ENCODE measurements around the gene ARHGAP20.

Gene ARHGAP20

DNA sequence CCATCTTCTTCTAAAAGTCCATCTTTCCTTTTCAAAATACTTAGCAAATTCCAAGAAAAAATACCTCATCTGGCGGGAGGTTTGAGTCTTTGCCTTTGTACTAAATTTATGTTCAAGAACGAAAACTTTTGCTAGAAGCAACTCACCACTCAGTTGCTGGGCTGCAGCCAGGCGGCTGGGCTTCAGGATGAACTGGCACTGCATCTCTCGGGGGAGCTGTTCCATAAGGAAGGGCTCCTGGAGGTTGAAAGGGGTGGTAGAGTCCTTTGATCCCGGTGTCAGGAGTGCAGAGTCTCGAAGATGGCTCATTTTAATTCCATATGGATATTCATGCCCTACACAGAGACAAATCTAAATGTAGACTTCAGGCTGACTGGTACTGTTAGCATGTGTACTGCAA lies 105.8 kb downstream of the ARHGAP20 start:
- no peak for DNase-seq (ENCODE audit: low read depth in 1 of 2, low spot score in 1 of 2)

DNA sequence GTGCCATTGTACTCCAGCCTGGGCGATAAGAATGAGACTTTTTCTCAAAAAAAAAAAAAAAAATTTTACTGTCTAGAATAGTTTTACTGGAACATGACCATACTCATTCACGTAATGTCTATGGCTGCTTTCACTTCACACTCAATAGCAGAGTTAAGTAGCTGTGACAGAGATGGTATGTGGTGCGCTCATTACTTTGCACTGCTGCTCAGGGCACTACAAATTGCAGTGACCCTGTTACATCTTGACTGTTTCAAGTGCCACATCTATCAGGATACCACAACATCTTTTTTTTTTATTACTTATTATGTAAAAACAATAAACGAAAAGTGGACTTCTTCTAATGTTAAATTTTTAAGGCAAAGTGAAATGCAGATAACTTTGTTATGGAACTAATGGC lies 110.3 kb downstream of the ARHGAP20 start:
- no peak for DNase-seq (ENCODE audit: low read depth in 1 of 2, low spot score in 1 of 2)

DNA sequence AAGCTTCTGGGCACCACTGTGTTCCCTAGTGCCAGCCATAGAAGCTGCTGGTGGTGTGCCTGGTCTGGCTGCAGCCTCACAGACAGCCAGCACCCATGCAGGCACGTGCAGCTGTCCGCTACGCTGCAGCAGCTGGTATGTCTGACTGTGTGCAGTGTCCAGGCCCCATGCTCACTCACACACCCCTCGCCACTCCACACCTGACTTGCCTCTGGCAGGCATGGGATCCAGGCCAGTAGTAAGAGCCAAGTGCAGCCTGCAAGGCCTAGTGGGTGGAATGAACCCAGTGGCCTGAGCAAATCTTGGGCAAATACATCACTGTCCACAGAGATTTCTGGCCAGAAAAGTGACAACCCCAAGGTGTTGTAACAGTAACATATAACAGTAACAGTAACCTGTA lies 111.9 kb downstream of the ARHGAP20 start:
- no peak for DNase-seq (ENCODE audit: low read depth in 1 of 2, low spot score in 1 of 2)

DNA sequence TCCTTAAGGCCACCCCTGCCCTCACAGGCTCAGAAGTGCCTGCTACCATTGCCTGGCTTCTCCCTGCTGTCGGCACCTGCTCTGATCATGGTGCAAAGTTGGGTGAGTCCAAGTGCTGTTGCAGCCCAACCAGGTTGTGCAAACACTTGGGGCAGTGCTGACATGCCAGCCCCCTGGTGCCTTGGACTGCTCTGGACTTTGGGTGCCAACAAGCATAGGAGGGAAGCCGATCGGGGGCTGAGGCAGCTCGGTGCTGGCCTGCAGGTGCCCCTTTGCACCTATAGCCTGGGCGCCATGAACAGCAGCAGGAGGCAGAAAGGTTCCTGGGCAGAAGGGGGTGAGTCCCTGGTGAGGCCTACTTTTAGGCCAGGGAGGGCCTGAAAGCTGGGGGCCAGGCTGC lies 113.0 kb downstream of the ARHGAP20 start:
- DNase-seq (ENCODE audit: low read depth in 1 of 2, low spot score in 1 of 2) = no peak

DNA sequence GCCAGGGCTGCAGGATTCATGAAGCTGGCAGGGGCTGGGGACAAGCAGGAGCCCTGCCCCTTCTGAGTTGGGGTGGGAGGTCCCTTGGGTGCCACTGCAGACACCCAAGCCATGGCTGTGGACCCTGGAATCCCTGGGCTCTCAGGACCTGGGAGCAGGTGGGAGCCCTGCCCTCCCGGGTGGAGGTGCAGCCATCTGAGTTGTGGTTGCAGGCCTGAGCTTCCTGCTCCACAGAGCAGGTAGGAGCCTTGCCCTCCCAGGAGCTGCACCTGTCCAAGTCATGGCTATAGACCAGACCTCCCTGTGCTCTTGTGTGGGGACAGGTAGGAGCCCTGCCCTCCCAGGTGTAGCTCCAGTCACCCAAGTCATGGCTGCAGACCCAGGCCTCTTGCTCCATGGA lies 113.5 kb downstream of the ARHGAP20 start:
- DNase-seq (ENCODE audit: low read depth in 1 of 2, low spot score in 1 of 2) = no peak

DNA sequence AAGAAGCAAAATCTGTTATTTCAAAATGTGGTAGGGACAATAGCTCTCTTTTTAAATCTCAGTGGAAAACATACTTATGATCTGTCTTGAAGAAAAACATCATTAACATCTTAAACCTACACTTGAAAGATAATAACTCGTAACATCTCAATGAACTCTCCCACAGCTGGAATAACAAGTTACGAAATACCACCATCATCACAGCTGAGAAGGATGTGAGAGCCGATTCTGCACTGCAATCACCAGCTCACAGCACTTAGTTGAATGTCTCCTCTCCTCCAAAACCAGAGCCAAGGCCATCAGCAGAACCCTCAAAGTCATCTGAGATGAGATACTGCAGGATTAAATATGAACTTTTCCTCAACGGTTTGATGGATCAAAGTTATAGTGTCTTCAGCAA lies 124.3 kb downstream of the ARHGAP20 start:
- DNase-seq (ENCODE audit: low read depth in 1 of 2, low spot score in 1 of 2) = no peak

DNA sequence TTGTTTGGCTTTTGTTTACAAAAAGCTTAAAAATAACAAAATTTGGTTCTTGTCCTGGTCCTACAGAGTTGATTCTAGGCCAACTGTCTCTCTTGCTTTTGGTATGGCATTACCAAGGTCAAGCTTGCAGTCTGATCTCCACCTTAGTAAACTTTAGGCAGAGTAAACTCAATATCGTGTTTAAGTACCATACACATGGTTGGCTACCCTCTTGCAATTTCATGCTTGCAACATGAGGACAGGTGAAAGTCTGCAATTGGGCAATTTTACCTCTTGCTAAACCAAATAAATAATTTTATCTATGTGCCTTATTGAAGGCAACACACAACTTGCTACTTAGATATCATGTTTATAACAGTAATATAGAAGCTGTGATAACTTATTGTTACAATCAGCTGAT lies 125.1 kb downstream of the ARHGAP20 start:
- DNase-seq (ENCODE audit: low read depth in 1 of 2, low spot score in 1 of 2) = no peak

DNA sequence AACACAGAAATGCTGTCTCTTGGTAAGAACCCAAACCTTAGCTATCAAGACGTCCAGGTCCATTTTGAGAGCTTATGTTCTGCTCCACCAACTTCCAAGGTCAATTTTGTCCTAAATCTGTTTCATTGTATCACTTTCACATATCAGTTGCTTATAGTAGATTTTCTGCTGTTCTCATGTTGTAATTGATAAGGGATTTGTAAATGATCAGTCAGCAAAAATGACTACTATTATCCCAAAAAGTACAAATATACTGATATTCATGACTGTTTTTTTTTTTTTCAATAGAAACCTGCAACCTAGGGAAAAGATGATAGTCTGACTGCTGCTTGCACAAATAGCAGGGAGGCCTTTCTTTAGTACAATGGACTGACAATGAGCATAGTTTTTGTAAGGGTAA lies 128.1 kb downstream of the ARHGAP20 start:
- no peak for DNase-seq (ENCODE audit: low read depth in 1 of 2, low spot score in 1 of 2)

DNA sequence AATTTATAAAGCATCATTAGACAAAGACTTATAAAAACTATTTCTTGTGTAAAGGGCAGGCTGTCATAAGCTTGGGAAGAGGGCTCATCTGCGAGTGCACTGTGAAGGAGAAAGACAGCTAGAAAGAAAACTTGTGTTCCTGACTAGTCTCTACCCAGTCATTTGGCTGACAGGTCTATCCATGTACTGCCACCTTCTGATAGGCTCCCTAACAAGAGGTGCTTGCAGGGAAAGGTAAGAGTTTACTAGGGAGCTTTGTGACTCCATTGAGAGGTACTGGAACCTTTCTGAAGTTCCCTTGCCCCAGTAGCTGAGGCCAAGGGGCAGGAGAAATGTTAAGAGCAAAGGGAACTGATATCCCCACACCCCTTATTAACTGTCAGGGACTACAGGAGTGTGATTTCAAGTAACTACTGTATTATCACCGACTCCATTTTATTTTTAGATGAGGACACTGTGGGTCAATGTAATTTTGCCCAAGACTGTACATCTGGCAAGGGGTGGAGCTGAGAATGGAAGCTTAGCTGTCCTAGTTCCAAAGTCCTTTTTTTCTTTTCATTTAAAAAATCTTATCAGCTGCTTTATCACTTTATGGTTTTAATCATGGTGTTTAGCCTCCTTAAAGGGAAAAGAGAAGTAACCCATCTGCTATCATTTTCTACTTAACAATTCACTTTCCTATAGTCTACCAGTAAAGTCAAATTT lies 129.4 kb downstream of the ARHGAP20 start:
- no peak for DNase-seq (ENCODE audit: low read depth in 1 of 2, low spot score in 1 of 2)

DNA sequence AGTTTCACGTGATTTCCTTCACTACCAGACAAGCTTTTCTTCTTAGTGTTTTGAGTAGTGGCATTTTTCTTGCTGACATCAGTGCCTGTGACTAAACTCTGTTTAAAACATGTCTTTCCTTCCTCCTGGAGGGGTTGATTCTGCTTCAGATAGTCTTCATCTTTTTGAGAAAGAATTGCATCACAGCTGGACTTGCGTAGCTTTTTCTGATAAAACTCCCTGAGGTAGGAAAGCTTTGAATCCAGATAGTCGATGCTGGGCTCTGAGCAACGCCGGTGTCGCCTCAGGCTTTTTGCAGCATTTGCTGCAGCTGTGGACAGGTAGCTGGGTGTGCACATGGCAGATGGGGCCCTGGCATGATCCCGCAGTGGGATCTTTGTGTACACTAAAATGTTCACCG lies 131.7 kb downstream of the ARHGAP20 start:
- no peak for DNase-seq (ENCODE audit: low read depth in 1 of 2, low spot score in 1 of 2)

DNA sequence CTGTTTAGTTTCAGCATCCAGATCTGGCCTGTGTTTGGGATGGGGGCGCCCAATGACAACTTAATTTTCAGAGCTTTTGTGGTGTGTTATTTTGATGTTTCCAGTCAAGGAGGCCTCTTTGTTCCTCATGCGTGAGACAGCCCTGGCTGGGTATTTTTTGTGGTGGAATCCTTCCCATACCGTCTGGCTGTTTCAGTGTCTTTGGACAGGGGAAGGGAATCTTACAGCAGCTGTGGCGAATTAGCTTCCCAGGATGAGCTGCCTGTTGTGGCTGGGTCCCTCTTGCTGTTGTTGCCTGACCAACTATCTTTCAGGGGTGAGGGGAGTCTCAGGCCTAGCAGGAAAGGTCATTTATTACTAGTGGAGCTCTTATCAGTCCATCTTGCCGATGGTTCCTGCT lies 138.8 kb downstream of the ARHGAP20 start:
- DNase-seq (ENCODE audit: low read depth in 1 of 2, low spot score in 1 of 2) = no peak

DNA sequence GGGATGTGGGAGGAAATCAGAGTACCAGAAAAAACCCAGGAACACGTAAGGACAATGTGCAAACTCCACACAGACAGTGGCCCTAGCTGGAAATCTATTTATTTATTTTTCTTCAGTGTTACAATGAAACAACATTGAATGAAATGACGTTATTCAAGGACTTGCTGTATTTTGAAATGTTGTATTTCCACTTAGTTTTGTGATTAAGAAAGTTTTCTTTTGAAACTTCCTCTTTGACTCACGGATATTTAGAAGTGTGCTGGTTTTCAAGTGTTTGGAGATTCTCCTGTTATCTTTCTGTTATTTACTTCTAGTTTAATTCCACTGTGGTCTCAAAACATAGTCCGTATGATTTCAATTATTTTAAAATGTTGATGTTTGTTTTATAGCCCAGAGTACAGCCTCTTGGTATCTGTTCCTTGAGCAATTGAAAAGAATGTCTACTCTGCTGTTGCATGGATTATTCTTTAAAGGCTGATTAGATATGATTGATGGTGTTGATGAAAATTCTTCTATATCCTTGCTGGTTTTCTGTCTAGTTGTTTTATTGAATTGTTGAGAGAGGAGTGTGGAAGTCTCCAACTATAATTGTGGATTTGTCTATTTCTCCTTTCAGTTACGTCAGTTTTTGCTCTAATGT lies 141.0 kb downstream of the ARHGAP20 start:
- DNase-seq (ENCODE audit: low read depth in 1 of 2, low spot score in 1 of 2) = no peak

DNA sequence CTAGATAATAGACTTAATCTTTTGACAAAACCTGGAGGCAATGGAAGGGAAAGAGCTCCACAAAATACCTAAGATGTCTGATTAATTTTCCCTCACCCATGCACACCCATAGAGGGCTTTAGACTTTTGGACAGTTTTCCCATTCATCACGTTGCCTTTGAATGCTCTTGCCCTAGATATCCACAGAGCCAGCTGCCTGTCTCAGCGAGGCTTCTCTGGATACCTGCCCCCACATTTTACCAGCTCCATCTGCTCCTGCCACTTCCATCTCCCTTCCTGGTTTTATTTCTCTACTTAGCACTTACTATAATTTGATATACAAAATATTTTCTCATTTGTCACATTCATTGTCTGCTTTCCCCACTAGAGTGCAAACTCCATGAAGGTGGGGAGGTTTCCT lies 145.7 kb downstream of the ARHGAP20 start:
- no peak for DNase-seq (ENCODE audit: low read depth in 1 of 2, low spot score in 1 of 2)

DNA sequence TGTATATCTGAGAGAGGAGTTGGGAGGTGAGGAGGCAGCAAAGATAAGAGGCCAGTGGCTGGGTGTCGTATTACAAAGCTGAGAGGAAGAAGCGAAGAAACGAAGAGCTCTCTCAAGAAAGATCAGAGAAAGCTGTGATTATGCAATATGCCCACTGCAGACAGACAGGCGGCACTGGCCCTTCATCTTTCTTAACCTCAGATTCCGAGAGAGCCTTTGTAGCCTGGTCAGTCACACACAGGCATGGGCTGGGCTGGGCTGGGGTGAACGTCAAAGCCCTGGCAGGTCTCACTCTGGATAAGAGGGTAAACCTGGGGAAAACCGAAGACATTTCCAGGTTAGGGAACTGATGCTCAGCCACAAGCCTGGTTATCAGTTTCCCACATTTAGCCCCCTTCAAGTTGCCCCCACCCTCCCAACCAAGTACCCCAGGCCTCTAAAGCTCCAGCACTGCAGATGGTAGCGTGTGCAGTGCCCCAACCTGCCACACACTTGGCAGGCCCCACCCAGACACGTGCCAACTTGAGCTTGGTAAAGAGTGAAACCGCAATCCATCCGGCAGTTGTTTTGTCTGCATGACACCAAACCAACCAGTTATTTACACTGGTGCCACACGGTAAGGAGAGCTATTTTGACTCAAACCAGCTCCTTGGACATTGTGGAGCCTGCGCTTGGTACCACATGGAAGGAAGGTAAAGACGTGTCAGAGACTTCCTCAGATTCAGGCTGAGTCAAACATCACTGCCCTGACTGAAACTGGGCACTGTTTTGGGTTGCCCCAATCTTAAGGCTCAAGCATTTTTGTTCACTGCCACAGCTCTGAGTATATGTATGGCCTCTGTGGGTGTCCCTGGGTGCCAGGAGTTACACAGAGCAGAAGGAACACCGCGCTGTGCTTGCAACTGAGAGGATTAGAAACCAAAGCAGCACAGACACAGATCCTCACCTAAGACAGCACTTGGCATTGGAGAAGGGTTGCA lies 146.6 kb downstream of the ARHGAP20 start:
- DNase-seq (ENCODE audit: low read depth in 1 of 2, low spot score in 1 of 2) = no peak

DNA sequence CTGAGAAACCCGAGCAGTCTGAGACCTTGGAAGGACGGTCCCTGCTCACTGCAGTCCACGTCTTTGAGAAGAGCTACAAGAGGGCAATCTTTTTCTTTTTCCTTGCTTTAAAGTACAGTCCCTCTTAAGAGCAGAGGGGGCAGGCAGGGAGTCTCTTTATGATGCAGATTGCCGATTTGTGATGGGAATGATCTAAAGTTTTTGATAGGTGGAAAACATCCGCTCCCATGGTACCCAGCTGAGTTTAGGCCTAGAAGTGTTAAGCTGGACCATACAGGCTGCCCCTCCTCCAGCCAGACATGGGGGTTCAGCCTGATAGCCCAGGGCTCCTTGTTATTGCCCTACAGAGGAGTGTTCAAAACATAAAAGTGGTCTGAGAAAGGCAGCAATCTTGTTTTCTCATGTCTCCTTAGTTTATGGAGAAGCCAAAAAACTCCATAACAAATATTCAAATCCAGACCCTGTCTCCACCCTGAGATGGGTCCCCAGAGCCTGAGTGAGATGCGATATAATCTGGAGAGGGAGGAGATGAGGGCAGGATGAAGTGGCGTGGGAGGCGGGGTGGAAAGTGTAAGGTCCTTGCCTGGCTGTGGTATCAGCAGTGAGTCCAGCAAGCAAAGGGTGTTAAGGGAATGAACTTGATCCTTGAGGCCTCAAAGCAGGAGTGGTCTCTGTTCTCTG lies 147.4 kb downstream of the ARHGAP20 start:
- no peak for DNase-seq (ENCODE audit: low read depth in 1 of 2, low spot score in 1 of 2)

DNA sequence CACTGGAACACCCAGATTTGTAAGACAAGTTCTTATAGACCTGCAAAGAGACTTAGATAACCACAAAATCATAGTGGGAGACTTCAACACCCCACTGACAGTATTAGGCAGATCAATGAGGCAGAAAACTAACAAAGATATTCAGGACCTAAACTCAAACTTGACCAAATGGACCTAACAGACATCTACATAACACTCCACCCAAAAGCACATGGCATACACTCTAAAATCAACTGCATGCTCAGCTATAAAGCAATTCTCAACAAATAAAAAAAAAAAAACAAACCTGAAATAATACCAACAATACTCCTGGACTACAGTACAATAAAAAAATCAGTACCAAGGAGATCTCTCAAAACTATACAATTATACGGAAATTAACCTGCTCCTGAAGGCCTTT lies 167.5 kb downstream of the ARHGAP20 start:
- DNase-seq (ENCODE audit: low read depth in 1 of 2, low spot score in 1 of 2) = no peak

DNA sequence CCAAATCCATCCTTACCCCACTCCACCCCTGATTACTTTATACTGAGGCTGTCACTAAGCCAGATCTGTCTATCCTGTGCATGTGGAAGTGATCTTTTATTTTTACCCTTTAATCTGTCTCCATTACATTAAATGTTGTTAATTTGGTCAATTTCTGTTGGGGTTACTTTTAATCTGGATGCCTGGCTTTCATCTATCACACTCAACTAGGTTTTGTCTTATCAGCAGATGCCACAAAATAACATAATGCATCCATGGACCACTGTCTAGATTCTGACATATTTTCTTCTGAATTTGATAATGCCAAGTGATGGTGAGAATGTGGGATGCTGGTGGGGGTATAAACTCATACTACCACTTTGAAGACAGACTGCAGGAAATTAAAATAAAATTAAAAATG lies 174.1 kb downstream of the ARHGAP20 start:
- DNase-seq (ENCODE audit: low read depth in 1 of 2, low spot score in 1 of 2) = no peak

DNA sequence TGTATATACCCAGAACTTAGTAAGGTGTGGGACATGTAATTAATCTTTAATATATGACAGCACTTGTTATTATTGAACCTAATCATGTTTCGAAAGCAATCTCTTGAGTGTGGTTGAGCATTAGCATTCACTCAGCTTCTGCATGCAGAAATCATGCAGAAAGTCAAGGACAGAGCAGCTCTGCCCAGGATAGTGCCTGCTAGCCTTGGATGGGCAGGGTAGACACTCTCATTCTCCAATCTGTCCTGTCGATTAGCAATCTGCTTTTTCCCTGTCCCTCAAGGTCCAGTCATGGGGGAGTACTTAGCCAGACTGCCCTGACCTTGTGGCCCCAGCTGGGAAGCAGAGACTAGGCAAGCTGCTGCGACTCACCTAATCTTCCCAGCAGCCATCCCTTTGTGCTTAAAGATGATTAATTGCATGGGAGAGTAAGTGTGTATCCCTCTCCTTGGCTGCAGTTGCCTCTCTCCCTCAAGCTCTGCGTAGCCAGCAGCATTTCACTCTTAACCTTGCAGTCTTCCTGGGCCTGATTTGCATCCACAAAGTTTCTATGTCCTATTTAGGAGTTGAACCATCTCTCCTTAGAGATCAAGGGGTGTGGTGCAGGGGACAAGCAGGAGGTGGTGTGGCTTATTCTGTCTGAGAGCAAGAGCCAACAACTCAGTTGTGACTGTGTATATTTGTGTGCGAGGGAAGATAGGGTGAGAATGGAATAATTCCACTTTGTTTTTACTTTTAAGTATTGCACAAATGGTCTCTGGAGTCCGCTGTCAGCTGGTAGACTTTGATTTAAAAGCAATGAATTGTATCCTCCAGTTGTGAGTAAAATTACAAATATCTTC lies 181.1 kb downstream of the ARHGAP20 start:
- DNase-seq (ENCODE audit: low read depth in 1 of 2, low spot score in 1 of 2) = no peak

DNA sequence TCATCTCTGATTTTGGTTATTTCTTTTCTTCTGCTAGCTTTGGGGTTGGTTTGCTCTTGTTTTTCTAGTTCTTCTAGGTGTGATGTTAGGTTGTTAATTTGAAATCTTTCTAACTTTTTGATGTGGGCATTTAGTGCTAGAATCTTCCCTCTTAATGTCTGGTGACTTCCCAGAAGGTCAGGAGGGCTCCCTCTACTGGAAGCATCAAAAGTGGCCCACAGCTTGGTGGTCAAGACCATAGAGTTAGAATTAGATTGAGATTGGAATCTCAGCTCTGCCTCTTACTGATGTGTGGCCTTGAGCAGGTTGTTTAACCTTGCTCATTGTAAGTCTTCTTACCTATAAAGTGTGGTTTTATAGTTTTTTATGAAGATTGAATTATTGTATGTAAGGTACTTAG lies 183.2 kb downstream of the ARHGAP20 start:
- no peak for DNase-seq (ENCODE audit: low read depth in 1 of 2, low spot score in 1 of 2)

DNA sequence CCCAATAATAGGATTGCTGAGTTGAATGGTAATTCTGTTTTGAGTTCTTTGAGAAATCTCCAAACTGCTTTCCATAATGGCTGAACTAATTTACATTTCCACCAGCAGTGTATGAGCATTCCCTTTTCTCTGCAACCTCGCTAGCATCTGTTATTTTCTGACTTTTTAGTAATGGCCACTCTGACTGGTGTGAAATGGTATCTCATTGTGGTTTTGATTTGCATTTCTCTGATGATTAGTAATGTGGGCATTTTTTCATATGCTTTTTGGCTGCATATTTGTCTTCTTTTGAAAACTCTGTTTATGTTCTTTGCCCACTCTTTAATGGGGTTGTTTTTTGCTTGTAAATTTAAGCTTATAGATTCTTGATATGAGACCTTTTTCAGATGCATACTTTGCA lies 185.1 kb downstream of the ARHGAP20 start:
- DNase-seq (ENCODE audit: low read depth in 1 of 2, low spot score in 1 of 2) = no peak
